RPMI8226 (cell line): ENCODE data around the gene OR4F15.

ENCODE experiments used
- DNase-seq: peaks from one replicate; pipeline ENCODE4 v3.0.0-alpha.2; 2015

Gene OR4F15

DNA sequence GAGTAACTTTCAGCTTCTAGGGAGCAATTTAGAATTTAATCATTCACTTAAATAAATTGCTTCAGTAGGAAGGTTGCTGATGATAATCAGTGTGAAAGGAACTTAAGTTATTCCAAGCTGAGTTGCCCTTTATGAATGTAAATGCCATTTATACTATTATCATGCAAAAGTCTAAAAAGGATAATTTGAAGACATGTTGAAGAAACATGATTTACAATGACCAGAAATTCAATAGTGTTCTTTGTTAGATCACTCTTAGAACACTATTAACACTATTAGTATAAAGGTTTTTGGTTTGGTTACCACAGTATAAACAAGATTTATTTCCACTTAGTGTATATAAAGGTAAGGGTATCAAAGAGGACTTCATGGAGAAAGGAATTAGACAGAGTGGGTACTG lies 7.1 kb upstream of the OR4F15 start:
- no peak for DNase-seq

DNA sequence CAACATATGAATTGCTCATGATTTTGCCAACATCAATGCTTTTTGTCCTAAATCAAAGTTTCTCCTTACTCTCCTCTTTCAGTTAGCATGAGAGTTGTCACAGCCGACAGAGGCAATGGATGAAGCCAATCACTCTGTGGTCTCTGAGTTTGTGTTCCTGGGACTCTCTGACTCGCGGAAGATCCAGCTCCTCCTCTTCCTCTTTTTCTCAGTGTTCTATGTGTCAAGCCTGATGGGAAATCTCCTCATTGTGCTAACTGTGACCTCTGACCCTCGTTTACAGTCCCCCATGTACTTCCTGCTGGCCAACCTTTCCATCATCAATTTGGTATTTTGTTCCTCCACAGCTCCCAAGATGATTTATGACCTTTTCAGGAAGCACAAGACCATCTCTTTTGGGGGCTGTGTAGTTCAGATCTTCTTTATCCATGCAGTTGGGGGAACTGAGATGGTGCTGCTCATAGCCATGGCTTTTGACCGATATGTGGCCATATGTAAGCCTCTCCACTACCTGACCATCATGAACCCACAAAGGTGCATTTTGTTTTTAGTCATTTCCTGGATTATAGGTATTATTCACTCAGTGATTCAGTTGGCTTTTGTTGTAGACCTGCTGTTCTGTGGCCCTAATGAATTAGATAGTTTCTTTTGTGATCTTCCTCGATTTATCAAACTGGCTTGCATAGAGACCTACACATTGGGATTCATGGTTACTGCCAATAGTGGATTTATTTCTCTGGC lies 6.2 kb upstream of the OR4F15 start:
- DNase-seq: no peak

DNA sequence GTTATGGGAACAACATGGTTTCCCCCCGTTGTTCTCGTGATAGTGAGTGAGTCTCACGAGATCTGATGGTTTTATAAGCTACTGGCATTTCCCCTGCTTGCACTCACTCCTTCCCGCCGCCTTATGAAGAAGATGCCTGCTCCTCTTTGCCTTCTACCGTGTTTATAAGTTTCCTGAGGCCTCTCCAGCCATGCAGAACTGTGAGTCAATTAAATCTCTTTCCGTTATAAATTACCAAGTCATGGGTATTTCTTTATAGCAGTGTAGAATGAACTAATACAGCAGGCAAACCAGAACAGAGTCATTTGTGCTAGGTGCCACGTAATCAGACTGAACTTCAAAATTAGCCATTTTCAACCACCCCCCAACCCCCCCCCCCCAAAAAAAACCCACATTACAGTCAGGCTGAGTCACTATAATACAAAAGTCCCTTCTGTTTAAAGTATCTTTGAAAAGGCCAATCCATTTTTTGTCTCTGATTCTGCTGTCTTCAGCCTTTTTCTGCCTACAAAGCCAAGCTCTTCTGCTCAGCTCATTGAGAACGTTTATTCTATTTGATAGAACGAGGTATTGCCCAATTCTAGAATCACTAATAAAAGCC lies 4.6 kb upstream of the OR4F15 start:
- no peak for DNase-seq

DNA sequence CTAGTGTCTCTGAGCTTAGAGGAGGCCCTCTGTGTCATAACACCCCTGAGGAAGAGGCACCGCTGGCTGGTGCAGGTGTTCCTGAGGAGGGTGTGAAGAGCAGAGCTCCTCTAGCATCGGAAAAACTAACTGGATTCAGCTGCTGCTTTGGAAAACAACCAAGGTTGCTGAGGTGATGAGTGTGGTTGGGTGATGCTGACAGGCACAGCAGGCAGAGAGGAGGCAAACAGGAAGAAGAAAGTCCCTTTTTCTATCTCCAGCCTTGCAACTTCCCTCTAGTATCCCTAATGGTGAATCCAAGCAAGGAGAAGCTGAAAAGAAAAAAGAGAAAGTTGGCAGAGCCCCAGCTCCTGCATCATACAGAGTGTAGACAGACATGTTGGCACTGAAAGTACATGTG lies 3.8 kb upstream of the OR4F15 start:
- DNase-seq: no peak

DNA sequence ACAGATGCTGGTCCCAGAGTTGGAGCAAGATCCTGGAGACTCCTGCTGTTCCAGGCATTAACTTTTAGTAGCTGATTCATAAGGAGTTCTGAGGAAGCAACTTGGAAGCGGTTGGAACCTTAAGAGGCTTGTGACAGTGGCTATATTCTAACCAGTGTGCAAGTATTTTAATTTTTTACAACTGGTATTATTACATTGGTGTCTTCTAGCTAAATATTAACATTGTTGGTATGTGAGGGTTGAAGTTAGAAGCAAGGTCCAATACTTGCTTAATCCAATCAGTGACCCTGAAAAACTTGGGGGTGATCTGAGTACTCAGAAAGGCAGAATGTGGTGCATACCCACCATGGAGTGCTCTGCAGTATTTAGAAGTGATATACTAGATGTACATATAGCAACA lies 1.5 kb upstream of the OR4F15 start:
- DNase-seq: no peak

DNA sequence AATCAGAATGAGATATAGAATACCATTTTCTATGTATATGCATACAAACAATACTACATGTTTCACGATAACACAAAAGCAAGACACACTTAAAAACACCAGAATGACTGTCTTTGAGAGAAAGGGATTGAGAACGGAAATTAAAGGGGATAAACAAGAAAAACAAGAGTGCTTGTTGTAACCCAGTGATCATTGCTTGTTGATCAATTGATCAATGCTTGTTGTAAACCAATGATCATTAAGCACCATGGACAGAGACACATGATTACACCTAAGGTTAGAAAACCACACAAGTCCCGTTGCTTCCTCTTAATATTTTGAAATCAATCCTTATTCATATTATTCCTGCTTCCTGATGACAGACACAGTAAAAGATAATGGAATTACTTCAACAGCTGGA lies 1.1 kb upstream of the OR4F15 start:
- DNase-seq: peak; percentile 13

DNA sequence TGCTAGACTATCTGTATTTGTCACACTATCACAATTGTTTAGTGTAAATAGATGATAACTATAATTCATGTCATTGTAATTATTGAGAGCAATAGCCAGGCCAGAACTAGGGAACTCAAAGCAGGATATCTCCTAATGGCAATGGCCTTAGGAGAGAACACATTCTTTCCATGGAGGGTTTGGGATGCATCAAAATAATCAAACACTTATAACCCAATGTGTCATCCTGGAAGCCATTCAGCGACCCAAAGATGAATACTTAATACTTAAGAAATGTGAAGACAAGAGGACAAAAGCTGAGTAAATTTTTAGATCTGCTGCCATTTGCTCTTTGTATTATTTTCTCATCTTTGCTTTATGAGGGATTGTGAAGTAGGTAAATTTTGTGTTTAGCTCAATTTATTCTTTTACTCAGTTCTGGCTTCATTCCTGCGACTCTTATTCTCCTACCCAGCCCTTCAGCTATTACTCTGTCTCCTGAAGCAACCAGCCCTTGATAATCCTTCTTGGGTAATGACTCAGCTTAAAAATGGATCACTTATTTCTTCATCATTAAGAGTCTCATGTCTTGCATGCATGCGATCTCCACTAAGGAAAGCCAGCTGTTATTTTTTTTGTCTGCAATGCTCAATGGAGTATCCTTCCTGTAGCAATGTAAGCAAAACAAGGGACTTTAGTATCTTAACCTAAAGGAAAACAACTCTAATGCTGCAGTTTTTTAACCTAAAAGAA lies 2.0 kb downstream of the OR4F15 start:
- no peak for DNase-seq

DNA sequence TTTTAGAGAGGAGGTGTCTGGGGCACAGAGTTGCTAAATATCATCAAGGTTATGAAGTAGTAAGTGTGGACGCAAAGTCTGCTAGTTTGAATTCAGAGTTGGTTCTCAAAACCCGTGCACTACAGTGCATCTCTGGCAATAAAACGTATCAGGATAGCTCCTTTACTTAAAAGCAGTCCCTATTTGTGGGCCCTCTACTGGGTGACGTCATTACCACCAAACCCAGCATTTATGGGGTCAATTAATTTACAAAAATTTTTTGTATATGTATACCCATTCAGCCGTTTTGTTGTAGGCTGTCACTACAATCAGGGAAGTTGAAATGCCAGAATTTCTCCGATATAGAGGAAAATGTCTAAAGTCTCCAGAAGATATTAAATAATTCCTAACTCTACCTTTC lies 8.8 kb downstream of the OR4F15 start:
- no peak for DNase-seq

DNA sequence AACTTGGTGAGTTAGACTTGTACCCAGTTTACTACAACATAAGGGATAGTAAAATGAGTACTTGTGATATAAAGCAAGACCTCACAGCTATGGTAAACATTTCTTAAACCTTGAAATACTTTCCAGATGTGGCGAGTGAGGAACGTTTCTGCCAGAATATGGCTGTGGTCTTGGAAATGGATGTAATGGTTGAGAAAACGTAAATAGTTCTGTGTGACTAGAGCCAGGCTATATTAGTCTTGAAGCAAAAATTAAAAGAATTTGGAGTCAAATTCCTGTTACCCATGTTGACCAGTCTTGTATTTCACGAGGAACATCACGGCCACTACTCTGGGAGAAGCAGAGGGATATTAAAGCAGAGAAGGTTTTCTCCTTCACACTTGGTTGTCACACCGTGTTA lies 15.3 kb downstream of the OR4F15 start:
- DNase-seq: no peak

DNA sequence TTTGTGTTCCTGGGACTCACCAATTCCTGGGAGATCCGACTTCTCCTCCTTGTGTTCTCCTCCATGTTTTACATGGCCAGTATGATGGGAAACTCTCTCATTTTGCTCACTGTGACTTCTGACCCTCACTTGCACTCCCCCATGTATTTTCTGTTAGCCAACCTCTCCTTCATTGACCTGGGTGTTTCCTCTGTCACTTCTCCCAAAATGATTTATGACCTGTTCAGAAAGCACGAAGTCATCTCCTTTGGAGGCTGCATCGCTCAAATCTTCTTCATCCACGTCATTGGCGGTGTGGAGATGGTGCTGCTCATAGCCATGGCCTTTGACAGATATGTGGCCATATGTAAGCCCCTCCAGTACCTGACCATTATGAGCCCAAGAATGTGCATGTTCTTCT lies 16.8 kb downstream of the OR4F15 start:
- no peak for DNase-seq

DNA sequence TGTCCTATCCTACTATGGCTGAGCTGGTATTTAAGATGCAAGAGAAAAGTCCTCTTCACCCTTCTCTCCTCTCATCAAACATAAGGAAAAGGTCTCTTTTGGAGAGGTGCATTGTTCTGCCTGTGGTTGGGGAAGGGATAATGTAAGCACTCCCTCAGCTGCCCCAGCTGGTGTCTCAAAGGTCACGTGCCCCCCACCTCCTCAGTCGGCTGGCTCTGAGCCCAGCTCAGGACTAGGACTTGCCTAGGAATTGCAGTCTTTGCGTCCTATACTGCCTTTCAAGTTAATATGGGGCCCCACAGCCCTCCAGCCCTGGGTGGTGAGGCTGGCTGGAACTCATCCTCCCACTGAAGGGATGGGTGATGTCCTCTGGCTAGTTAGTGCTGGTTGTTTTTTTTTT lies 29.7 kb downstream of the OR4F15 start:
- DNase-seq: peak; percentile 86

DNA sequence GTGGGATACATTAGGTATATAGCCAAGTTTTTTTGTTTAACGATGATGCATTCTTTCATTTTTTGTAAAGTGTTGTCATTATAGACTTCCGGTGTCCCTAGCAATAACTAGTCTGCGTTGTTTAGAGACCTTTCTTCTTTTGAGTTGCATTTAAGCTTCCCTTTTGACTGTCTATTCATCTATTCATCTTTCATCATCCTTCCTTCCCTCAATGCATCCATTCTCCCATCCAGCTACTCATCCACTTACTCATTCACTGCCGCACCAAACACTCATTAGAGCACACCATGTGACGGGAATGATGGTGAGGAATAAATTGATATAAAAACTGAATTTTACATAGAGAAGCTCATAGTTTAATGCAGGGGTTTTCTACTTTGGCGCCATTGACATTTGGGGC lies 32.9 kb downstream of the OR4F15 start:
- DNase-seq: no peak

DNA sequence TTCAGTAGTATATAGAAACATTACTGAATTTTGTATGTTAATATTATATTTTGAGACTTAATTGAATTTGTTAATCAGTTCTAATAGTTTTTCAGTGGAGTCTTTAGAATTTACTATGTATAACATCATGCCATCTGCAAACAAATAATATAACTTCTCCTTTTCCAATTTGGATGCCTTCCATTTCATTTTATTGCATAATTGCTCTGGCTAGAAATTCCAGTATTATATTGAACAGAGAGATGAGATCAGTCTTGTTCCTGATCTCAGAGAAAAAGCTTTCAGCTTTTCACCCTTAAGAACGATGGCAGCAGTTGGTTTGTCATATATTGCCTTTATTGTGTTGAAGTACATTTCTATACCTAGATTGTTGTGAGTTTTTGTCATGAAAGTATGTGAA lies 40.4 kb downstream of the OR4F15 start:
- no peak for DNase-seq
